HG02943 (cell line): ENCODE results near the gene KYNU.
"Not testable (repeated sequence)": the region's sequence is repeated elsewhere in the genome, so short reads cannot be mapped to it uniquely, and the experiment has no call there.

Experiments
- ATAC-seq: cut with Tn5 transposase; IDR thresholded peaks from one replicate; pipeline ENCODE4 v1.9.1; 2021; ENCODE audit warnings: mild to moderate bottlenecking, low read depth, moderate library complexity; ENCODE audit not compliant: unreplicated experiment

Gene KYNU

DNA sequence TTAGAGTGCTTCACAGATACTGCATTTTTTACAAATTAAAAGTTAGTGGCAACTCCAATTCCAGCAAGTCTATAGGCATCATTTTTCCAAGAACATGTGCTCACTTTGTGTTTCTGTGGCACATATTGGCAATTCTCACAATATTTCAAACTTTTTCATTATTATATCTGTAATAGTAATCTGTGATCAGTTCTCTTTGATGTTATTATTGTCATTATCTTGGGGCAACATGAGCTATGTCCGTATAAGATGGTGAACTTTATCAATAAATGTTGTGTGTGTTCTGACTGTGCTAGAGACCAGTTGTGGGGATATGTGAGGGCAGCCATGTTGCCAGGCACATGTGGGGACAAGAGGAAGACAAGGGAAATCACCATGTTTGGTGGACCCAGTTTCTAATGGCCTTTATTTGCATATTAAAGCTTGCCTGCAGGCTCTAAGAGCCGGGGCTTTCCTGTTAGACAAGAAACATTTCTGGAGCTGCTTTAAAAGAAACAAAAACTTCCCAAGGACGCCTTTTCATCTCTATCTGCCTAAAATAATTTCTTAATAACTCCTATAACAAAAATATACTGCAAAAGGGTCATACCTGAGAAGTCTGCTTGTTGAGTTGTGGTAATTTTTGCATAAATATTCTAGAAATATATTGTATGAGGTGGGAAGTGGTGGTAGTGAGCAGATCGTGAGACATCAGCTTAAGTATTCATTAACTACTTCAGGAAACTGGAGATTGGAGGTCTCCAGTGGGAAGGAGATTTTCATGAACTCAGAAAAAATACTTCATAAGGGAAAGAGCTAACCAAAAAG, 37.2 kb downstream of the KYNU start:
- ATAC-seq, result peak; percentile 99

DNA sequence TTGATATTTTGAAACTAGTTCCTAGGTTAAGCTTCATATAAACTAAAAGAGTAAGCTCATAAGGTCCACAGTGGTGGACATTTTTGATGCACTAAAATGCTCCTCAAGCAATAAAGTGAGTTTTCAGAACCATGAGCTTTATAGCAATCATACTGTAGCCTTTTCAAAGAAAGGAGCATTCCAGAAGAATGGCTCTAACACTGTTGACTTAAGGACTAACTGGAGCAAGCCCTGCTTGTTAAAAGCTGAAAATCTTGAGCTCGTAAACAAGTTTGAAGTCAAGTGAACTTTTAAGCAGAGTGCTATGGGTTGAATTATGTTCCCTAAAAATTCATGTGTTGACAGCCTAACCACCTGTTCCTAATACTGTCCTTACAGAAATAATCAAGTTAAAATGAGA, 38.0 kb downstream of the KYNU start:
- ATAC-seq, result no peak

DNA sequence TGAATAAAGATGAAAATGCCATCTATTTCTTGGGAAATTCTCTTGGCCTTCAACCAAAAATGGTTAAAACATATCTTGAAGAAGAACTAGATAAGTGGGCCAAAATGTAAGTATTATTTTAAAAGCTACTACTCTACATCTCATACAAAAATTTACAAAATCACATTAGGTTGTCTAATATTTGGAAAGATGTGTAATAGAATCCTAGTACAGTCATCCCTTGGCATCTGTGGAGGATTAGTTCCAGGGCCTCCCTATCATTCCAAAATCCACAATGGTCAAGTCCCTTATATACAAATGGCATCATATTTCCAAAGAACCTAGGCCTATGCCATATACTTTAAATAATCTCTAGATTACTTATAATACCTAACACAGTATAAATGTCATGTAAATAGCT, 41.2 kb downstream of the KYNU start:
- ATAC-seq, result no peak

DNA sequence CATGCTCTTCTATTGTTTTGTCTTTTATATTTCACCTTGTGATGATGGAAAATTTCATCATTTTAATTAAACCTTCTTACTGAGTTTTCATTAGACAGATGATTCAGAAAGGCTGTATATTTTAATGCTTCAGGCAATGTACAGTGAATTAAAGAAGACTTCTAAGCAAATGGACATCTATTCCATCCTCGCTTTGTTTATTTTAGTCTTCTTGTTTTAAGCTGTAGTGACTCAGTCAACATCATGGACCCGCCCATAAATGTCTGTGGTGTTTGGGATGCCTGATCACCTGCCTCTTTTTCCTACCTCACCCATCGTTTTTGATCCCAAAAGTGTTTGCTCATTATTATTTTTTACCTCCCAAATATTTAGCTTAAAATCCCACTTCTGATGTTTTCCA, 43.1 kb downstream of the KYNU start:
- no peak for ATAC-seq

DNA sequence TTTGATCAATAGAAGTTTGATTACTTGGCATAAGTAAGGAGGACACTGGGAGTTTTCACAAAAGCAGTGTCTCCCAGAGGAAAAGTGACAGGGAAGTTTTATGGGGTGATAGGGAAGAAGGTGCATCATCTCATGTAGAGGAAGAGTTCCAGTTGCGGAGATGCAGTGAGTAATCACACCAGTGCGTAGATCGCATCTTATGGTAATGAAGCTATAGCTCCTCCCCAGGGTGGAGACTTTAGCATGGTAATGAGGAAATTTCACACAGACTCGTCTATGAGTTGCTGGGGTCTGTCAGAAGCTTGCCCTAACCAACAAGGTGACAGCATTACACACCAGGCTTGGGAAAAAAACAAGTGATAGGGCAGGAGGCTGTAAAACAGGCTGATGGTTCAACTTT, 49.0 kb downstream of the KYNU start:
- no peak for ATAC-seq

DNA sequence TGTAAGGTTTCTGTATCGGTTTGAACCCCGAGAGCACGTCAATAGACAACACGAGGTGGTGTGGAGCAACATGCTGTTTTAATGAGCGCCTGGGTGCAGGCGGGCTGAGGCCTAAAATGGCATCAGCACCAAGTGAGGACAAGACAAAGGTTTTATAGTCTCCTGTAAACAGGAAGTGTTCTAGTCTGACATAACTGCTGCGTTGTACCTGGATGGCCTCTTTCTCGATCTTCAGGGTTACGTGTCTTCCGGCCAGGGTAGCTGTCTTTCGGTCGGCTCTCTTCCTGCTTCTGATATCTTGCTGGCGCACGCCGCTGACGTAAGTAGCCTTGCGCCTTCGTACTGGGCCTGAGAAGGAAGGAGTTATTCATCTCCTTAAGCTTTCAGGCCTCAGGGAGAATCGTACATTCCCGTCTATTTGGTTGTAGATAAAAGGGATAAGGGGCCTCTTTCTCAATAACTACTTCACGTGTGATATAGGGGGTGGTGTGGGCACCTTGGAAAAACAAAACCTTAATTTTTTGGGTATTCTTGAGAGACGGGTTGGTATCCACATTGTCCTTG, 53.5 kb downstream of the KYNU start:
- ATAC-seq, result no peak

DNA sequence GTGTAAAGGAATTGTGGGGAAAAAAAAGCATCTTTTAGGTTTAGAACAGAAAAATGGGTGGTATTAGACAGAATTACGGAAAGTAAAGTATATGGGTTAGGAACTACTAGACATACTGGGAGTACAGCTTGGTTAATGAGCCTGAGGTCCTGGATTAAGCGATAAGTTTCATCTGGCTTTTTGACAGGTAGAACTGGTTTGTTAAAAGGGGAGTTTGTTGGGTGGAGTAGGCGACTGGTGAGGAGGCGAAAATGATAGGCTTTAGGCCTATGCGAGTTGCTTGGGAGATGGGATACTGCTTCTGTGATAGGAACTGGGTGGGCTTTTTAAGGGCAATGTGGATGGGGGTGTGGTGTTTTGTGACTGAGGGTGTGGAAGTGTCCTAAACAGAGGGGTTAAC, 56.5 kb downstream of the KYNU start:
- no peak for ATAC-seq

DNA sequence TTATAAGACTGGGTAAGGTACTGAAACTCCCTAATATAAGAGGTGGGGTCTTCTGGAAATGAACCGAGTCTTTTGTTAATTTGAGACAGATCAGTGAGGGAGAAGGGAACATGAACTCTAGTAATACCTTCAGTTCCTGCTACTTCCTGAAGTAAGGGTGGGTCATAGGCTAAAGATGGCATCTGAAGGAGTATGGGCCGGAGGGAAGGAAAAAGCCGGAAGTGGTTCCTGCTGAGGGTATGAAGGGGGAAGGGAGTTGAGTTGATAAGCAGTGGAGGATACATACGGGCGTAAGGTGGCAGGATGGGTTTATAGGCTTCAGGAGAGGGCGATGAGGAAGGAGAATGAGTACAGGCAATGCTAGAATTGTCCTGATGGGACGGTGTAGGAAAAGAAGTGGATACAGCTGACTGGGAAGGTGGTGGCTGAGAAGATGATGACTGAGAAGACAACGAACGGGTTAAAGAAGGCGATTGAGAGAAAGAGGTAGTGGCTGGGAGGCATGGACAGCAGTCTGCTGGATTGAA, 58.2 kb downstream of the KYNU start:
- no peak for ATAC-seq

DNA sequence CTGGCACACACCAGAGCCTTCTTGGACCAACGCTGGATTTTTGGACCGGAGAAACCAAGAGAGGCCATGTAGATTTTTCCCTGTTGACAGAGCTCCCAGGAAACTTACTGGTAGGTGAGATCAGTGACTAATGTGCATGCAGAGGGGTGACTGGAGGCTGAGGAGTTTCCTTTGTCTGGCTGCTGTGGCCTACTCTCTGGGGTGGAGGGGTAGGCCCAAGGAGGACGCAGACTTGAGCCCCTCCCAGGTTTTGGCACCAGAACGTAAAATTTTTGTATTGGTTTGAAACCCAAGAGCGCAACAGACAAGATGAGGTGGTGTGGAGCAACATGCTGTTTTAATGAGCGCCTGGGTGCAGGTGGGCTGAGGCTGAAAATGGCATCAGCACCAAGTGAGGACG, 59.2 kb downstream of the KYNU start:
- ATAC-seq, result no peak

DNA sequence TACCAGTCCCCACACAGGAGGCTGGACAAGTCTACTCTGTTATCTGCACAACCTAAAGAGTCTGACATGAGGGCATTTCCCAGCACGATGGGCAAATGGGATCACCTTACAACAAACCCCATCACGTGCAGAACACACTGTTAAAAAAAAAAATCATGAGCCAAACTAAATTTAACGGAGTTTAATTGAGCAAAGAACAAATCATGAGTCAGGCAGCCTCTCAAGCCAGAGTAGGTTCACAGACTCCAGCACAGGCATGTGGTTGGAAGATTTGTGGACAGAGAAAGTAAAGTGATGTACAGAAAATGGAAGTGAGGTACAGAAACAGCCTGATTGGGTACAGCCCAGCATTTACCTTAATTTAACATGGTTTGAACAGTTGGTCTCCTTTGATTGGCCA, 59.9 kb downstream of the KYNU start:
- ATAC-seq, result no peak

DNA sequence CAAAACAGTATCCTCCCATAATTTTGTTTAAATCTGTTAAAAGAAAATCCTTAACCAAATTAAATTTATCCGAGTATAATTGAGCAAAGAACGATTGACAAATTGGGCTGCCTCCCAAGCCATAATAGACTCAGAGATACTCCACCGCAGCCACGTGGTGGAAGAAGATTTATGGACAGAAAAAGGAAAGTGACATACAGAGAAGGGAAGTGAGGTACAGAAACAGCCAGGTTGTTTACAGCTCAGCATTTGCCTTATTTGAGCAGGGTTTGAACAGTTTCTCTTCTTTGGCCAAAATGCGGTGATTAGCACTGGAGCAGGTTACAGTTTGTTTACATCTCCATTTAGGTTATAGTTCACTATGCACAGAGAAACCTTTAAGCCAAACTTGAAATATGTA, 60.8 kb downstream of the KYNU start:
- ATAC-seq, result no peak

DNA sequence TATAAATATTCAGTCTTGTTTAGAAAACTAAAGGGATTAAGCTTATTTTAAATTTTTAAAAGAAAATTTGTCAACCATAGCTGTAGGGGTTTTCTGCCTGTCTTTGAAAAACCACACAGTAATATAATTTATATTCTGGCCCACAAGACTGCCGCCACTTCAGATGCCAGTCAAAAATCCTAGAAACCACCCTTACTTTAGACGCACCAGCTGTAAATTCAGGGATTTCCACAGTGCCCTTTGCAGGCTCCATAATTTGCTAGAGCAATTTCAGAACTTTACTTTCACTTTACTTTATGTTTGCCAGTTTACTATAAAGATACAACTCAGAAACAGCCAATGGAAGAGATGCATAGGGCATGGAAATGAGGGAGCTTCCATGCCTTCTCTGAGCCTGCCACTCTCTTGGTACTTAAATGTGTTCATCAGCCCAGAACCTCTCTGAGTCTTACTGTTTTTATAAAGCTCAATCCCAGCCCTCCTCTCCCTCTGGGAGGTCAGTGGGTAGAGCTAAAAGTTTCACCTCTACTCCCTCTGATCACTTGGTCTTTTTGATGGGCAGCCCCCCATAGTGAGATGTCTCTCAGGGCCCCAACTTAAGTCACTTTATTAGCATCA, 63.3 kb downstream of the KYNU start:
- ATAC-seq, result no peak

DNA sequence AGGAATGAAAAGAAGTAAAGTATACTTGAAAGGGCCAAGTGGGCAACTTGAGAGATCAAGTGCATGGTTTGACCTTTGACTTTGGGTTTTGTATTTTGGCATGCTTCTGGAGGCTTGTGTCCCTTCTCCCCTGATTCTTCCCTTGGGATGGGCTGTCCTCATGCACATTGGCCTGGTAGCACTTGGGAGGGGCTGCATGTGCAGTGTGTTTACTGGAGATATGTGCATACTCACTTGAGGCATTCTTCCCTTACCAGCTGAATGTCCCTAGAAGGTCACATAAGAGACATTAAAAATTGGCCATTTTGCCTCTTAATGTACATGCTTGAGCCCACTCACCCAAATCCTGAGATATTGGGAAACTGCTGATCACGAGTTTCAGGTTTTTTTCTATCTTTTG, 65.2 kb downstream of the KYNU start:
- no peak for ATAC-seq

DNA sequence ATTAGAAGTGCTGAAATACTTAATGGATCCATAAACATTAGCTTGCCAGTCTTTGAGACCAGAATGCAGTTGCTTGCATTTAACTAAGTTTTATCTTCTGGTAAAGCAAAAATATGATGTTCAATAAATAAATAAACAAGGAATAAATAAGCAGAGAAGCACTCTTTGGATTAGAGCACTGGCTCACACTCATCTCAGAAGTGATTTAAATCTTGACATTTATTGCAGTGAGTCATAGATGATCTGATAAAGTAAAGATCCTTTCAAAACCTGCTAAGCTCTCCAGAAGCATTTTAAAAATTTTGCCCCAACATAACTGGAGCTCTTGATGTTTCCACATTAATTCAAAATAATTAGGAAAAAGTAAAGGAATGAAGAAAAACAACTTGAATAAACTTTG, 66.8 kb downstream of the KYNU start:
- ATAC-seq, result no peak

DNA sequence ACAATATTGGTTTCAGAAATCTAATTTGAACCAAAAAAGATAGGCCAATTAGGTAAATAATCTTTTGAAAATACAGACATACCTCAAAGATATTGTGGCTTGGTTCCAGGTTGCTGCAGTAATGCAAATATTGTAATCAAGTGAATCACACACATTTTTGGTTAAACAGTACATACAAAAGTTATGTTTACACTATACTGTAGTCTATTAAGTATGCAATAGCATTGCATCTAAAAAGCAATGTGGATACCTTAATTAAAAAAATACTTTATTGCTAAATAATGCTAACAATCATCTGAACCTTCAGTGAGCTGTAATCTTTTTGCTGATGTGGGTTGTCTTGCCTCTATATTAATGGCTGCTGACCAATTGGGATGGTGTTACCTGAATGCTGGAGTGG, 67.3 kb downstream of the KYNU start:
- no peak for ATAC-seq

DNA sequence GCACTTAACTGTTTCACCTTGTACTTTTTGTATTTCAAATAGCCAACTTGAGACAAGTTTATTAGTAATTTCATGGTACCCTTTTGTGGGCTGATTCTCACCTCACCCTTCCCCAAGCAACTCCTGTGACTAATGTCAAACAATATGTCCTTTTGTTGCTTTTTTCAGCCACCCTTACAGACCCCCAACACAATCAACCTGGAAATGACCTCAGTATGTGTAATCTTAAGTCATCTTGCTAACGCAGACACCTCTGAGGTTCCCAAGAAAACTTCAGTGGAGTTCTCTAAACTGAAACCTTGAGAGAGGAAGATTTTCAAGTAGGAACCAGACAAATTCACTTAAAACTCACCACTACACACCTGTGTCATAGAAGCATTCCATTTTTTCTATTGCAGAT, 69.5 kb downstream of the KYNU start:
- no peak for ATAC-seq

DNA sequence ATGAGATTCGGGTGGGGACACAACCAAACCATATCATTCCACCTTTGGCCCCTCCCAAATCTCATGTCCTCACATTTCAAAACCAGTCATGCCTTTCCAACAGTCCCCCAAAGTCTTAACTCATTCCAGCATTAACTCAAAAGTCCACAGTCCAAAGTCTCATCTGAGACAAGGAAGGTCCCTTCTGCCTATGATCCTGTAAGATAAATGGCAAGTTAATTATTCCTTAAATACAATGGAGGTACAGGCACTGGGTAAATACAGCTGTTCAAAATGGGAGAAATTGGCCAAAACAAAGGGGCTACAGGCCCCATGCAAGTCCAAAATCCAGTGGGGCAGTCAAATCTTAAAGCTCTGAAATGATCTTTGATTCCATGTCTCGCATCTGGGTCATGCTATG, 71.3 kb downstream of the KYNU start:
- not testable (repeated sequence) for ATAC-seq

DNA sequence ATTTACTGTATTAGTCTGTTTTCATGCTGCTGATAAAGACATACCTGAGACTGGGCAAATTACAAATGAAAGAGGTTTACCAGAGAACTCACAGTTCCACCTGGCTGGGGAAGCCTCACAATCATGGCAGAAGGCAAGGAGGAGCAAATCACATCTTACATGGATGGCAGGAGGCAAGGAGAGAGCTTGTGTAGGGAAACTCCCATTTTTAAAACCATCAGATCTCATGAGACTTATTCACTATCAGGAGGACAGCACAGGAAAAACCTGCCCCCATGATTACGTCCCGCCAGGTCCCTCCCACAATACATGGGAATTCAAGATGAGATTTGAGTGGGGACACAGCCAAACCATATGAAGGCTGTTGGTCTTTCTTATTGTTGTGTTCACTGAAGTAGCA, 72.9 kb downstream of the KYNU start:
- not testable (repeated sequence) for ATAC-seq

DNA sequence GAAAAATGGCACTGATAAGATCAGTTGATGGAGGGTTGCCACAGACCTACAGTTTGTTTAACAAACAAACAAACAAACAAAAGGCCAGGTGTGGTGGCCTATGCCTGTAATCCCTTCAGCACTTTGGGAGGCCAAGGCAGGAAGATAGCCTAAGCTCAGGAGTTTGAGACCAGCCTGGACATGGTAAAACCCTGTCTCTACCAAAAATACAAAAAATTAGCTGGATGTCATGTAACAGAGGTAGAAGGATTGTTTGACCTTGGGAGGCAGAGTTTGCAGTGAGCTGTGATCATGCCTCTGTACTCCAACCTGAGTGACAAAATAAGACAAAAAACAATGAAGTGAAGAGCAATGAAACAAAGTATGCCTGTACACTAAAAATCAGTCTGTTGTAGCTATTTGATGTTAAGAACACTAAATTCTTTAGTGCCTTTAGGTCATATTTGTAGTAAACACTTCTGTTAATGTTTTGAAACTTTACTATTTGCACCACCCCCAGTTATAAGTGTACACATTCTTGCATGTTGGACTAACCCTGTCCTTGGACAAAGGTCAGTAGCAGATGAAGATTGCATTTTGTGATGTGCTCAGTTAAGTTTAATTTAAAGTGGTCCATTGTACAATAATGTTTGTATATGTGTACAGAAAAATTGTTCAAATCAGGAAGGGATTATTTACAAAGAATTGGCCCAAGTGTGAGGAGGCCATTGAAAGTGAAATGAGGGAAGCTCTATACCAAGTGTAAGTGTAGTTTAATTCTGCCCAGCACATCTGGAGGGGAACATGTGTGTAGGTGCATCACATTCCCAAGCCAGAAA, 73.9 kb downstream of the KYNU start:
- no peak for ATAC-seq

DNA sequence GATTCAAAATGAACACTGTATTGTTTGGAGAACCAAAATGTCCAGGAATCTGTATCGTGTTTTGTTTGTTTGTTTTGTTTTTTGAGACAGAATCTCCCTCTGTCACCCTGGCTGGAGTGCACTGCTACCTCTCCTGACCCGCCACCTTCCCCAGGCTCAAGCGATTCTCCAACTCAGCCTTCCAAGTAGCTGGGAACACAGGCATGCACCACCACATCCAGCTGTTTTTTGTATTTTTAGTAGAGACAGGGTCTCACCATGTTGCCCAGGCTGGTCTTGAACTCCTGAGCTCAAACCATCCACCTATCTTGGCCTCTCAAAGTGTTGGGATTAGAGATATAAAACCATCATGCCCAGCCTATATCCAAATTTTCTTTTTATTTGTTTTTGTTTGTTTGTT, 74.6 kb downstream of the KYNU start:
- no peak for ATAC-seq
